Thyroid gland (tissue), 4 donors: ENCODE results near the gene SND1. TPM values are rescaled to one million over a fixed set of nuclear protein-coding genes. Genes with fewer than 3 reads are reported as not detected.

ENCODE experiments used
- DNase-seq, 2 donors: peaks; one replicate each; pipeline ENCODE4 v3.0.0-alpha.2; 2019
- H3K27ac ChIP-seq, 3 donors: fragments of 200-600 bp; sonication (generic); 1 replicate in 2 of 3; 2 replicates in 1 of 3; pipeline ENCODE4 v1.5.1; 2016 to 2019; ENCODE audit warnings: mild to moderate bottlenecking in 1 of 3, moderate library complexity in 1 of 3
- H3K27me3 ChIP-seq: fragments of 200-600 bp; sonication (generic); one replicate; pipeline ENCODE4 v1.5.1; 2019
- H3K36me3 ChIP-seq, 2 donors: fragments of 200-600 bp; sonication (generic); one replicate each; pipeline ENCODE4 v1.5.1; 2016 to 2019
- H3K4me1 ChIP-seq, 2 donors: fragments of 200-600 bp; sonication (generic); one replicate each; pipeline ENCODE4 v1.5.1; 2017 to 2019
- H3K4me3 ChIP-seq, 3 donors: fragments of 200-600 bp; sonication (generic); replicated peaks in 1 of 3; 1 replicate in 2 of 3; 2 replicates in 1 of 3; pipeline ENCODE4 v1.5.1; 2016; ENCODE audit warnings: mild to moderate bottlenecking in 1 of 3
- H3K9me3 ChIP-seq: fragments of 200-600 bp; sonication (generic); one replicate; pipeline ENCODE4 v1.5.1; 2017
- POLR2A ChIP-seq, 2 donors: fragments of 450-650 bp; IDR thresholded peaks; one replicate each; pipeline ENCODE4 v1.6.1; 2017; ENCODE audit warnings: antibody characterized with exemption in 2 of 2, mild to moderate bottlenecking in 2 of 2, moderate library complexity in 1 of 2
- WGBS, 2 donors: methylation state at CpG; one replicate each; pipeline ENCODE4 v1.1.5; 2017; 5-methylcytosine and 5-hydroxymethylcytosine counted together
- intact Hi-C: fragments of 100-400 bp; cut with DNase I; formaldehyde crosslinking; loops from one replicate; pipeline ENCODE4 v1.15.1; 2023
- total RNA-seq, 4 donors: library from RNA; depleted of rRNA; stranded (reverse); fragments of >200 nt; gene quantifications; one replicate each; pipeline ENCODE4 v1.2.3, GENCODE V29; 2016
- TF ChIP-seq, protein P1 (sequence below), 6 experiments: fragments of 200-600 bp in 3 of 6; fragments of 450-650 bp in 3 of 6; sonication (generic) in 3 of 6; IDR thresholded peaks; one replicate each; pipeline ENCODE4 v1.5.1; 2016 to 2019; ENCODE audit warnings: antibody characterized with exemption in 6 of 6, mild to moderate bottlenecking in 2 of 6, inconsistent platforms in 1 of 6, moderate library complexity in 1 of 6

The SND1 gene
- total RNA-seq, 4 donors from 2014 or later: 126 to 167 (median 144) TPM

DNA sequence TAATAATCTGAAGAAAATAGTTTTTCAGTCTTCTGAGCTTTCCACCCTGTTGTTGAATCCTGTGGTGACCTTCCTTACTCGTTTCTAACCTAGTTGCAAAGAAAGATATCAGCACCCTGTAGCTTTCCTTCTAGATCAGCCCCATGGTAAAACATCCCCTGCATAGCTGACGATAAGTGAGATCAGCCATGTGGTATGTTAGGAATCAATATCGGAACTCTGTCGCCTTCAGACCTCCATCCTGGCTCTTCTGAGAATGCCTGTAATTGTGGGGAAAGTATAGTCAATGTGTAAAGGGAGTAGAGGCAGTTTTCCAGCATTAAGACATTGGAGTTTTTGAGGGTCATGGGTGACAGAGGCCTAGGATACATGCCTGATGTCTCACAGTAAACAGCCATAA is 227.4 kb downstream of the SND1 start:
- Histone ChIP-seq H3K4me3 (no peak overlapping the region), H3K36me3 (no peaks in the 10 kb centered on the region), H3K27me3 (no peaks in the 10 kb centered on the region), H3K9me3 (no peaks in the 10 kb centered on the region), H3K27ac (no peak overlapping the region), H3K4me1 (no peaks in the 10 kb centered on the region)
- intact Hi-C loops: no loop called here
- TF ChIP-seq, protein P1, sequence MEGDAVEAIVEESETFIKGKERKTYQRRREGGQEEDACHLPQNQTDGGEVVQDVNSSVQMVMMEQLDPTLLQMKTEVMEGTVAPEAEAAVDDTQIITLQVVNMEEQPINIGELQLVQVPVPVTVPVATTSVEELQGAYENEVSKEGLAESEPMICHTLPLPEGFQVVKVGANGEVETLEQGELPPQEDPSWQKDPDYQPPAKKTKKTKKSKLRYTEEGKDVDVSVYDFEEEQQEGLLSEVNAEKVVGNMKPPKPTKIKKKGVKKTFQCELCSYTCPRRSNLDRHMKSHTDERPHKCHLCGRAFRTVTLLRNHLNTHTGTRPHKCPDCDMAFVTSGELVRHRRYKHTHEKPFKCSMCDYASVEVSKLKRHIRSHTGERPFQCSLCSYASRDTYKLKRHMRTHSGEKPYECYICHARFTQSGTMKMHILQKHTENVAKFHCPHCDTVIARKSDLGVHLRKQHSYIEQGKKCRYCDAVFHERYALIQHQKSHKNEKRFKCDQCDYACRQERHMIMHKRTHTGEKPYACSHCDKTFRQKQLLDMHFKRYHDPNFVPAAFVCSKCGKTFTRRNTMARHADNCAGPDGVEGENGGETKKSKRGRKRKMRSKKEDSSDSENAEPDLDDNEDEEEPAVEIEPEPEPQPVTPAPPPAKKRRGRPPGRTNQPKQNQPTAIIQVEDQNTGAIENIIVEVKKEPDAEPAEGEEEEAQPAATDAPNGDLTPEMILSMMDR (IDR thresholded peaks at IDR 0.05): no peak
- no peak for TF ChIP-seq POLR2A (IDR thresholded peaks at IDR 0.05)
- DNase-seq: no peak
- 93% methylated on average over 4 of the region's 4 CpGs for WGBS, 2 donors

DNA sequence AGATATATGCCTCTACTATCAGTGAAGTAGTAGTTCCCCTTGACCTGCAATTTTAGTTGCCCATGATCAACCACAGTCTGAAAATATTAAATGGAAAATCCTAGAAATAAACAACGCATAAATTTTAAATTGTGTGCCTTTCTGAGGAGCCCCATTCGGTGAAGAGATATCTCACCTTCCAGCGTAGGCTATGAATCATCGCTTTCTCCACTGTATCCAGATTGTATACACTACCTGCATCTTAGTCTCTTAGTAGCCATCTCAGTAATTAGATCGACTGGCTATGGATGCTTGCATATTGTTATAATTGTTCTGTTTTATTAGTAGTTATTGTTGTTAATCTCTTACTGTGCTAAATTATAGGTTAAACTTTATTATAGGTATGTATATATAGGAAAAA is 227.9 kb downstream of the SND1 start:
- H3K4me1 ChIP-seq: no peaks in the 10 kb centered on the region
- no peak overlapping the region for H3K27ac ChIP-seq
- TF ChIP-seq, protein P1 (IDR thresholded peaks at IDR 0.05): no peak
- TF ChIP-seq POLR2A (IDR thresholded peaks at IDR 0.05): no peak
- intact Hi-C loops: no loop called here
- no peak for DNase-seq
- 95 to 96% methylated on average over 5 of the region's 5 CpGs for WGBS, 2 donors
- no peaks in the 10 kb centered on the region for H3K27me3 ChIP-seq
- H3K36me3 ChIP-seq: no peaks in the 10 kb centered on the region
- H3K4me3 ChIP-seq: no peak overlapping the region
- H3K9me3 ChIP-seq: no peaks in the 10 kb centered on the region

DNA sequence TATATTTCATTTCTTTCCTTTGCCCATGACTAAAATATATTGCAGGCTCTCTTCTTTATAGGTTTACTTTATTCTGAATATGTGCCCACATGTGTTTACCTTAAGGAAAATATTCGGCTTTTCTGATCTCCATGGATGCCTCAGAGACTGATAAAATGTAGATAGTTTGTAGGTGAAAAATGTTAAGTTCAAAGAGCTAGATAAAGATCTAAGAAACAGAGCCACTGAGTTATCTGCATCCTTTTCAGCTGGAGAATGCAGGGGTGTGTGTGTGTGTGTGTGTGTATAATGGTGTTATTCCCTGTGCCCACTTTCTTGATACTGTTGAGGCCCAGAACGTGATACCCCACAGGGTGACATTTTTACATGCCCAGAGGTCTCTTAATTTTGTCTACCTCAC is 228.5 kb downstream of the SND1 start:
- no peak overlapping the region for H3K27ac ChIP-seq
- no peak for DNase-seq
- intact Hi-C loops: no loop called here
- H3K36me3 ChIP-seq: no peaks in the 10 kb centered on the region
- 78 to 91% methylated on average over 2 of the region's 2 CpGs for WGBS, 2 donors
- H3K4me1 ChIP-seq: no peaks in the 10 kb centered on the region
- no peak overlapping the region for H3K4me3 ChIP-seq
- TF ChIP-seq, protein P1 (IDR thresholded peaks at IDR 0.05): no peak
- no peak for TF ChIP-seq POLR2A (IDR thresholded peaks at IDR 0.05)
- H3K27me3 ChIP-seq: no peaks in the 10 kb centered on the region
- no peaks in the 10 kb centered on the region for H3K9me3 ChIP-seq

DNA sequence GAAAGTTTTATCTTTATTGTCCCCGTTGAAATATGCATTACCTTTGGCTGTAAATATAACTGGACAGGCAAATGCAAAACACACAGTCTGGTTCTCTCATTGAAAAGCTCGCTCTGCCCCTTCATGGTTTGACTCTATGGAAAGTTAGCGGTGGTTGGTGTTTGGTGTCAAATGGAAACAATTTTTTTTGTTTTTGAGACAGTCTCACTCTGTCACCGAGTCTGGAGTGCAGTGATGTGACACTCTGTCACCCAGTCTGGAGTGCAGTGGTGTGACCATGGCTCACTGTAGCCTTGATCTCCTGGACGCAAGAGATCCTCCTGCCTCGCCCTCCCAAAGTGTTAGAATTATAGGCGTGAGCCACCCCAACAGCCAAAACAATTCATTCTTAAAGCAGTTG is 229.6 kb downstream of the SND1 start:
- Histone ChIP-seq H3K27me3 (no peaks in the 10 kb centered on the region), H3K9me3 (no peaks in the 10 kb centered on the region), H3K4me1 (no peaks in the 10 kb centered on the region), H3K4me3 (no peak overlapping the region), H3K36me3 (no peaks in the 10 kb centered on the region), H3K27ac (no peak overlapping the region)
- 91 to 94% methylated on average over 7 of the region's 7 CpGs for WGBS, 2 donors
- TF ChIP-seq, protein P1 (IDR thresholded peaks at IDR 0.05): no peak
- no peak for TF ChIP-seq POLR2A (IDR thresholded peaks at IDR 0.05)
- DNase-seq: no peak
- intact Hi-C loops: no loop called here

DNA sequence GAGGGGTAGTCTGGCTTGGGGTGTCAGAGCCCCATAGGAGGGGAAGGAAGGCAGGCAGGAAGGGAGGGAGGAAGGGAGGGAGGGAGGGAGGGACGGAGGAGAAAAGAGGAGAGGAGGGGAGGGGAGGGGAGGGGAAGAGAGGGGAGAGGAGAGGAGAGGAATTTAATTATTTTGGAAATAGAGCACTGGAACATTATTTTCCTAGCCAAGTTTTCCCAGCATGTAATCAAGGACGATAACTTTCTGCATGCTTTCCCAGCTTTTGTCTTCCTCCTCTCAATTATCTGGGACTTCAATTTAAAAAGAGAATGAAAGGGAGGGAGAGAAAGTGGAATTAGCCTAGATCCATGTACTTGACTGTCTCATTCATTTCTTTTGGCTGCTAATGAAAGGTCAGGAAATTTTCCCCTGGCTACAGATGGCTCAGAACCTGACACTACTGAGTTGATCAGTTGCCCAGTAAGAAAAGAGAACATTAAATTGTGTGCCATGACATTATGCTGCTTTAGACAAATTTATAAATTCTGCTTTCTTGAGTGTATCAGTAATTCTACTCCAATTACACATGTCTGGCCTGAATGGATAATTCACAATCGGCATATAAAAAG is 230.4 kb downstream of the SND1 start:
- H3K9me3 ChIP-seq: no peaks in the 10 kb centered on the region
- no peaks in the 10 kb centered on the region for H3K4me1 ChIP-seq
- WGBS, 2 donors: 69 to 72% methylated on average over 3 of the region's 3 CpGs
- DNase-seq: no peak
- TF ChIP-seq POLR2A (IDR thresholded peaks at IDR 0.05): no peak
- TF ChIP-seq, protein P1 (IDR thresholded peaks at IDR 0.05): no peak
- no peak overlapping the region for H3K4me3 ChIP-seq
- no peaks in the 10 kb centered on the region for H3K27me3 ChIP-seq
- intact Hi-C loops: no loop called here
- no peak overlapping the region for H3K27ac ChIP-seq
- no peaks in the 10 kb centered on the region for H3K36me3 ChIP-seq
